C4-2B (cell line): ENCODE measurements around the gene MGST2.

Source experiments
- ZFX ChIP-seq: fragments of 450-650 bp; IDR thresholded peaks from 2 replicates; pipeline ENCODE4 v1.6.1; 2017
- TF ChIP-seq, protein P1 (sequence below): fragments of 450-650 bp; conservative IDR thresholded peaks from 2 replicates; pipeline ENCODE4 v1.5.1; 2017; ENCODE audit warnings: mild to moderate bottlenecking

DNA sequence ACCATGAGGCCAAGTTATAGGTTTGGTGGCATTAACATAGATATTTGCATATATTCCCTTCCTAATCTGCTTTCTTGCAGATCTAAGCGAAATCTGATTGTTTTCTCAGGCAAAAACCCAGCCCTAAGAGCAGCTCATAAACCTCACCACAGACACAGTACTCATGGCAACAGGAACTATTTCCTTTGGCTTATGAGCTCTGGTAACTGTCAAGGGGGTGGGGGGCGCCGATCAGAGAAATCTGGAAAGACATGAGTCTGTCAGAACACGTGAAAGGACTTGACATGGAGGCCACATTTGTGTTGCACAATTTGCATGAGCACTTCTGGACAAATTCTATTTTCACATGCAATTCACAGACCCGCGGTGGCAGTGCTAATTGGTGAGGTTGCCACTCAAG, 83.7 kb downstream of the MGST2 start:
- TF ChIP-seq, protein P1, sequence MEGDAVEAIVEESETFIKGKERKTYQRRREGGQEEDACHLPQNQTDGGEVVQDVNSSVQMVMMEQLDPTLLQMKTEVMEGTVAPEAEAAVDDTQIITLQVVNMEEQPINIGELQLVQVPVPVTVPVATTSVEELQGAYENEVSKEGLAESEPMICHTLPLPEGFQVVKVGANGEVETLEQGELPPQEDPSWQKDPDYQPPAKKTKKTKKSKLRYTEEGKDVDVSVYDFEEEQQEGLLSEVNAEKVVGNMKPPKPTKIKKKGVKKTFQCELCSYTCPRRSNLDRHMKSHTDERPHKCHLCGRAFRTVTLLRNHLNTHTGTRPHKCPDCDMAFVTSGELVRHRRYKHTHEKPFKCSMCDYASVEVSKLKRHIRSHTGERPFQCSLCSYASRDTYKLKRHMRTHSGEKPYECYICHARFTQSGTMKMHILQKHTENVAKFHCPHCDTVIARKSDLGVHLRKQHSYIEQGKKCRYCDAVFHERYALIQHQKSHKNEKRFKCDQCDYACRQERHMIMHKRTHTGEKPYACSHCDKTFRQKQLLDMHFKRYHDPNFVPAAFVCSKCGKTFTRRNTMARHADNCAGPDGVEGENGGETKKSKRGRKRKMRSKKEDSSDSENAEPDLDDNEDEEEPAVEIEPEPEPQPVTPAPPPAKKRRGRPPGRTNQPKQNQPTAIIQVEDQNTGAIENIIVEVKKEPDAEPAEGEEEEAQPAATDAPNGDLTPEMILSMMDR = no peak
- TF ChIP-seq ZFX = no peak
